Measurements from ENCODE around the gene PRRX2. TPM values are rescaled to one million over a fixed set of nuclear protein-coding genes. Genes with fewer than 3 reads are reported as not detected.

PRRX2 gene
- total and polyA plus RNA-seq, 9 of the 15 experiments (the other 6 are each of a cell fraction or from before 2014, with no cell fraction given) = 0.21 TPM; not detected in 8

DNA sequence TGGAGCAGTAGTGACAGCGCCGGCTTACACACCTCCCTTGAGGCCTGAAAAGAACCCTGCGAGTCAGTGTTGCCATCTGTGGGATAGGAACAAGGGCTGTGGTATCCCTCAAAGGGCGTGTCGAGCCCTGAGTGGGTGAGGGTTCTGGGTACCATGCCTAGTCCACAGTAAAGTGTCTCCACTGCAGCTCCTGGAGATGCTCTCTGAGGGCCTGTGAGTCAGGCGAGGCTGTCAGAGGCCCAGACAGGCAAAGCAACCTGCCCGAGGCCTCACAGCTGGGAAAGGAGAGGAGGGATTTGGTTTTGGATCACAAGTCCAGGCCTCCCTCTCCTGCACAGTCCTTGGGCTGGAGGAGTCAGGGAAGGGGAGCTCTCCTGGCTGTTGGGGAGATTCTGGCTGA, 6.1 kb downstream of the PRRX2 start (continued):
- TF ChIP-seq CREB1 (IDR thresholded peaks at IDR 0.05) (no peak), CREB1 (CRISPR knock-in tag; IDR thresholded peaks at IDR 0.05) (no peak), HNRNPL (IDR thresholded peaks at IDR 0.05; ENCODE audit: low read depth, low read length) (no peak), ZNF140 (CRISPR knock-in tag; IDR thresholded peaks at IDR 0.05) (no peak)
- TF ChIP-seq, protein P1, sequence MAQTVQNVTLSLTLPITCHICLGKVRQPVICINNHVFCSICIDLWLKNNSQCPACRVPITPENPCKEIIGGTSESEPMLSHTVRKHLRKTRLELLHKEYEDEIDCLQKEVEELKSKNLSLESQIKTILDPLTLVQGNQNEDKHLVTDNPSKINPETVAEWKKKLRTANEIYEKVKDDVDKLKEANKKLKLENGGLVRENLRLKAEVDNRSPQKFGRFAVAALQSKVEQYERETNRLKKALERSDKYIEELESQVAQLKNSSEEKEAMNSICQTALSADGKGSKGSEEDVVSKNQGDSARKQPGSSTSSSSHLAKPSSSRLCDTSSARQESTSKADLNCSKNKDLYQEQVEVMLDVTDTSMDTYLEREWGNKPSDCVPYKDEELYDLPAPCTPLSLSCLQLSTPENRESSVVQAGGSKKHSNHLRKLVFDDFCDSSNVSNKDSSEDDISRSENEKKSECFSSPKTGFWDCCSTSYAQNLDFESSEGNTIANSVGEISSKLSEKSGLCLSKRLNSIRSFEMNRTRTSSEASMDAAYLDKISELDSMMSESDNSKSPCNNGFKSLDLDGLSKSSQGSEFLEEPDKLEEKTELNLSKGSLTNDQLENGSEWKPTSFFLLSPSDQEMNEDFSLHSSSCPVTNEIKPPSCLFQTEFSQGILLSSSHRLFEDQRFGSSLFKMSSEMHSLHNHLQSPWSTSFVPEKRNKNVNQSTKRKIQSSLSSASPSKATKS (CRISPR knock-in tag; IDR thresholded peaks at IDR 0.05) = no peak

DNA sequence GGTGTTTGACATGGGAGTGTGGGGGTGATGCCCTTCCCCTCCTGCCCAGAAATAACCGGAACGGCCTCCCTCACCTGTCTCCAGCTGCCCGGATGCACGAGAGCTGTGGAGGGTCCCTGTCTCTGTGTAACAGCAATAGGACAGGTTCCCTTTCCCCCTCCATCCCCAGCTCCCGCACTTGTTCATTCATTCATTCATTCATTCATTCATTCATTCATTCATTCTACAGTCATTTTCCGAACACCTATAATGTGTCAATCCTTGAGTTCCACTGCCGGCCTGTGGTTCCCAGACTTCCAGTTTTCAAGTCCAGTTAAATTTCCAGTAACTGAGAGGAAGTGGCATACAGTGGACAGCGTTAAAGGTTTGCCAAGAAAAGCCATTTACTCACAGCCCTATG, 7.3 kb downstream of the PRRX2 start:
- Histone ChIP-seq H2AFZ (ENCODE audit: low read depth, low read length) (no peak overlapping the region), H3K4me3 (no peak overlapping the region), H3K4me2 (ENCODE audit: insufficient read depth, low read length) (no peak overlapping the region), H3K79me2 (ENCODE audit: control insufficient read depth, insufficient read depth, low read length) (no peaks in the 10 kb centered on the region), H4K20me1 (replicated peaks; ENCODE audit: control insufficient read depth, insufficient read depth, low read length) (peaks cover 27% of the 10 kb centered on the region; the same call in 1 of the 2 replicates), H3K27me3 (ENCODE audit: control insufficient read depth in 2 of 2, insufficient read depth in 2 of 2, low read length in 2 of 2) (peaks cover 39 to 75% of the 10 kb centered on the region in 2 experiments), H3K9me1 (ENCODE audit: control insufficient read depth, insufficient read depth, low read length) (peaks cover 3% of the 10 kb centered on the region), H3K9ac (ENCODE audit: insufficient read depth in 1 of 2, low read depth in 2 of 2, low read length in 2 of 2) (no peak overlapping the region), H3K27ac (ENCODE audit: extremely low read depth, low read depth, low read length) (no peak overlapping the region), H3K9me3 (replicated peaks; ENCODE audit: control insufficient read depth, insufficient read depth, low read depth, low read length) (peaks cover 2% of the 10 kb centered on the region; the same call in 1 of the 2 replicates), H3K4me1 (replicated peaks in 1 of 2; ENCODE audit: control insufficient read depth in 2 of 2, insufficient read depth in 2 of 2, low read length in 2 of 2) (peaks cover 0 to 34% of the 10 kb centered on the region in 2 experiments; a peak in 2 of 5 replicates), H3K36me3 (ENCODE audit: control insufficient read depth, insufficient read depth, low read length) (no peaks in the 10 kb centered on the region; the same call in 2 of the 3 replicates)
- no TSS peak for BruUV-seq (replicated peaks)
- ATAC-seq = no peak
- CTCF ChIA-PET (ENCODE audit: low intra/inter-chr PET ratio) = no interaction called here
- intact Hi-C loops (cut with micrococcal nuclease) = loop anchor here (10.0 kb wide), 1 partner anchor 978 kb away; no protein-coding TSS in a partner anchor
- no peak for FAIRE-seq
- in situ Hi-C loops (cut with MboI) = loop anchor here (5.0 to 25.0 kb wide), 4 partner anchors 665 to 1458 kb away; partner anchors contain the start of genes COQ4 and TRUB2
- WGBS (ENCODE audit: insufficient coverage, low coverage, missing lambda C conversion rate) = 34% methylated on average over 8 of the region's 8 CpGs
- TF ChIP-seq CBX5 (IDR thresholded peaks at IDR 0.05; ENCODE audit: borderline replicate concordance, low read depth) (no peak), ZNF24 (IDR thresholded peaks at IDR 0.05) (peak; percentile 99), POLR2AphosphoS5 (IDR thresholded peaks at IDR 0.05; ENCODE audit: control insufficient read depth, insufficient read depth, low read depth, low read length) (no peak), MAFK (IDR thresholded peaks at IDR 0.05; ENCODE audit: low read length) (no peak)
- DNase-seq (ENCODE audit: extremely low read depth in 1 of 4, low spot score in 3 of 4) = no peak
- POLR2A ChIA-PET = interaction anchor here (0.6 to 1.8 kb wide), 6 partner anchors 11 to 1465 kb away, joined by 3 to 5 read pairs (median 4); no protein-coding TSS in a partner anchor

All from K562 (cell line).